Fibroblast of lung (primary cell): Measurements from ENCODE around the gene BTBD9. TPM values are rescaled to one million over a fixed set of nuclear protein-coding genes. Genes with fewer than 3 reads are reported as not detected.

ENCODE experiments used
- DNase-seq, 2 donors: peaks; one replicate each; pipeline versions ENCODE4 v3.0.0 to v3.0.0-alpha.2; 2010; ENCODE audit warnings: low read depth in 2 of 2
- H2AFZ ChIP-seq: 2 replicates; pipeline ENCODE4 v1.5.1; 2012; ENCODE audit warnings: low read length, control low read depth, inconsistent platforms
- H3K27ac ChIP-seq: 2 replicates; pipeline ENCODE4 v1.5.1; 2011; ENCODE audit warnings: low read length, control low read depth; ENCODE audit not compliant: insufficient read depth
- H3K27me3 ChIP-seq: 2 replicates; pipeline ENCODE4 v1.5.1; 2011; ENCODE audit warnings: mild to moderate bottlenecking, low read length; ENCODE audit not compliant: control insufficient read depth, insufficient read depth
- H3K36me3 ChIP-seq: 2 replicates; pipeline ENCODE4 v1.5.1; 2011; ENCODE audit warnings: low read length; ENCODE audit not compliant: control insufficient read depth, insufficient read depth
- H3K4me1 ChIP-seq: 2 replicates; pipeline ENCODE4 v1.5.1; 2011; ENCODE audit warnings: low read length; ENCODE audit not compliant: control insufficient read depth, insufficient read depth; ENCODE audit errors: extremely low read depth
- H3K4me2 ChIP-seq: 2 replicates; pipeline ENCODE4 v1.5.1; 2011; ENCODE audit warnings: low read length, control low read depth; ENCODE audit not compliant: insufficient read depth; ENCODE audit errors: extremely low read depth
- H3K4me3 ChIP-seq, 4 experiments: fragments of 200-600 bp in 1 of 4; sonication (generic) in 1 of 4; replicated peaks in 1 of 4; 2 replicates each; pipeline ENCODE4 v1.5.1; 2011 to 2016; ENCODE audit warnings: low read length in 4 of 4, low read depth in 3 of 4, mild to moderate bottlenecking in 3 of 4, control low read depth in 2 of 4, inconsistent platforms in 1 of 4, mixed read lengths in 1 of 4; ENCODE audit not compliant: insufficient read depth in 1 of 4; ENCODE audit errors: control extremely low read depth in 1 of 4
- H3K79me2 ChIP-seq: 2 replicates; pipeline ENCODE4 v1.5.1; 2012; ENCODE audit warnings: mild to moderate bottlenecking, low read length, inconsistent platforms; ENCODE audit not compliant: control insufficient read depth, insufficient read depth
- H3K9ac ChIP-seq: 2 replicates; pipeline ENCODE4 v1.5.1; 2011; ENCODE audit warnings: mild to moderate bottlenecking, low read length, control low read depth; ENCODE audit not compliant: insufficient read depth
- H3K9me3 ChIP-seq: 2 replicates; pipeline ENCODE4 v1.5.1; 2012; ENCODE audit warnings: low read depth, low read length; ENCODE audit not compliant: control insufficient read depth, insufficient read depth
- H4K20me1 ChIP-seq: 2 replicates; pipeline ENCODE4 v1.5.1; 2011; ENCODE audit warnings: low read length; ENCODE audit not compliant: control insufficient read depth, insufficient read depth; ENCODE audit errors: extremely low read depth
- EZH2 ChIP-seq: IDR thresholded peaks from 2 replicates; pipeline ENCODE4 v1.5.1; 2012; ENCODE audit warnings: low read length, control low read depth, mild to moderate bottlenecking; ENCODE audit errors: missing control alignments
- polyA plus RNA-seq, 2 donors: library from polyadenylated mRNA; depleted of rRNA in 1 of 2; stranded (reverse) in 1 of 2; unstranded in 1 of 2; fragments of >200 nt; gene quantifications; 2 replicates each; pipeline ENCODE4 v1.2.1, GENCODE V29; 2011 to 2012; ENCODE audit warnings: missing spikeins in 1 of 2
- total RNA-seq: library from RNA; depleted of rRNA; stranded (reverse); fragments of >200 nt; gene quantifications from 2 replicates; pipeline ENCODE4 v1.2.1, GENCODE V29; 2014
- TF ChIP-seq, protein P1 (sequence below), 2 donors: IDR thresholded peaks in 1 of 2; conservative IDR thresholded peaks in 1 of 2; 1 replicate in 1 of 2; 2 replicates in 1 of 2; pipeline ENCODE4 v1.5.1; 2011 to 2012; ENCODE audit warnings: low read length in 2 of 2, control low read depth in 1 of 2, inconsistent platforms in 1 of 2, low read depth in 1 of 2, mild to moderate bottlenecking in 1 of 2

The BTBD9 gene
- total and polyA plus RNA-seq, 2 donors (not counting 1 experiment from before 2014, with no cell fraction given): 7.7 to 13.4 TPM

- TF ChIP-seq EZH2: no peak
- TF ChIP-seq, protein P1, sequence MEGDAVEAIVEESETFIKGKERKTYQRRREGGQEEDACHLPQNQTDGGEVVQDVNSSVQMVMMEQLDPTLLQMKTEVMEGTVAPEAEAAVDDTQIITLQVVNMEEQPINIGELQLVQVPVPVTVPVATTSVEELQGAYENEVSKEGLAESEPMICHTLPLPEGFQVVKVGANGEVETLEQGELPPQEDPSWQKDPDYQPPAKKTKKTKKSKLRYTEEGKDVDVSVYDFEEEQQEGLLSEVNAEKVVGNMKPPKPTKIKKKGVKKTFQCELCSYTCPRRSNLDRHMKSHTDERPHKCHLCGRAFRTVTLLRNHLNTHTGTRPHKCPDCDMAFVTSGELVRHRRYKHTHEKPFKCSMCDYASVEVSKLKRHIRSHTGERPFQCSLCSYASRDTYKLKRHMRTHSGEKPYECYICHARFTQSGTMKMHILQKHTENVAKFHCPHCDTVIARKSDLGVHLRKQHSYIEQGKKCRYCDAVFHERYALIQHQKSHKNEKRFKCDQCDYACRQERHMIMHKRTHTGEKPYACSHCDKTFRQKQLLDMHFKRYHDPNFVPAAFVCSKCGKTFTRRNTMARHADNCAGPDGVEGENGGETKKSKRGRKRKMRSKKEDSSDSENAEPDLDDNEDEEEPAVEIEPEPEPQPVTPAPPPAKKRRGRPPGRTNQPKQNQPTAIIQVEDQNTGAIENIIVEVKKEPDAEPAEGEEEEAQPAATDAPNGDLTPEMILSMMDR (conservative IDR thresholded peaks at IDR 0.05 in 1 of 2, IDR thresholded peaks at IDR 0.05 in 1 of 2; ENCODE audit: low read depth in 1 of 2, low read length in 2 of 2): no peak
- Histone ChIP-seq H2AFZ (no peak overlapping the region), H3K36me3 (no peaks in the 10 kb centered on the region), H4K20me1 (no peaks in the 10 kb centered on the region), H3K9me3 (no peaks in the 10 kb centered on the region), H3K4me2 (no peak overlapping the region), H3K4me1 (no peaks in the 10 kb centered on the region), H3K27me3 (no peaks in the 10 kb centered on the region), H3K4me3 (no peak overlapping the region), H3K79me2 (no peaks in the 10 kb centered on the region), H3K9ac (no peak overlapping the region), H3K27ac (no peak overlapping the region)
- DNase-seq: no peak
Observed at GRCh38 chr6:38302838-38303237, 336.9 kb downstream of the BTBD9 start.

DNA sequence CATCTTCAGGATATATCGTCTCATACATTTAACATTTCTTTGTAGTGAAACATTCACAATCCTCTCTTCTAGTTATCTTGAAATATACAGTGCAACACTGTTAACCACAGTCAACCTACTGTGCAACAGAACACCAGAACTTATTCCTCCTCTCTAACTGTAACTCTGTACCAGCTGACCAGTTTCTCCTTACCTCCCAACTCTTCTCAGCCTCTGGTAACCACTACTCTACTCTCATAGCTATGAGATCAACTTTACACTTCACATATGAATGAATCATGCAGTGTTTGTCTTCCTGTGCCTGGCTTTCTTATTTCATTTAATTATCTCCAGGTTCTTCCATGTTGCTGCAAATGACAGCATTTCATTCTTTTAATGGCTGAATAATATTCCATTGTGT, 337.6 kb downstream of the BTBD9 start:
- Histone ChIP-seq H3K4me2 (no peak overlapping the region), H4K20me1 (no peaks in the 10 kb centered on the region), H3K36me3 (no peaks in the 10 kb centered on the region), H3K4me1 (no peaks in the 10 kb centered on the region), H2AFZ (no peak overlapping the region), H3K9ac (no peak overlapping the region), H3K79me2 (no peaks in the 10 kb centered on the region), H3K27ac (no peak overlapping the region), H3K4me3 (no peak overlapping the region), H3K9me3 (no peaks in the 10 kb centered on the region), H3K27me3 (no peaks in the 10 kb centered on the region)
- TF ChIP-seq, protein P1 (conservative IDR thresholded peaks at IDR 0.05 in 1 of 2, IDR thresholded peaks at IDR 0.05 in 1 of 2; ENCODE audit: low read depth in 1 of 2, low read length in 2 of 2): no peak
- no peak for TF ChIP-seq EZH2
- peak in 1 of 2 donors; percentile 22 for DNase-seq

DNA sequence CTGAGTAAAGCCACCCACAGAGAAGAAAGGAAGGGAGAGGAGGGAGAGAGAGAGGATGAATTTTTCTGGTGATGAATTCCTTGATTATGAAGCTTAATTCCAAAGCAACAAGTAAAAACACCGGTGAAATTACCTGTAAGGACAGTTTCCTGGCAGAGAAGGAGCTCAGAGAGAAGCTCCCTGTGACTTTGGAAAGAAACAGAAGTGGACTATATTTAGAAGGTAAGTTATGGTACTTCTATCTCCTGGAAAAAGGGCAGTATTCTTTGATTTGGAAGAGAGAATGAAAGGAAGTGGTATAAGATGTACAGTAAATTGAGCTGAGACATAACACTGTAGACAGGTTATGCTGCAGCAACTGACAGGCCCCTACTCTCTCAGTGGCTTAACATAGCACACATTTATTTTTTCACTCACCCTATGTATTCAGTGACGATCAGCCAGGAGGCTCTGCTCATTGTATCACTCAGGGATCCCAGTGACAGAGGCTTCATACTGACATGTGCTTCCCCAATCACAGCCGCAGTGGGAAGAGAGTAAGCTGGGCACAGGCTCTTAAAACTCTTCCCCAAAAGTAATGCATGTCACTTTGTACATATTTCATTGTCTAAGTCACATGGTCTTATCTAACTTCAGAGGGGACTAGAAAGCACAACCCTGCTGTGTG, 349.5 kb downstream of the BTBD9 start:
- no peaks in the 10 kb centered on the region for H3K36me3 ChIP-seq

More for the DNA sequence above, 349.5 kb downstream of the BTBD9 start:
- Histone ChIP-seq H3K27ac (no peak overlapping the region), H4K20me1 (no peaks in the 10 kb centered on the region), H3K4me3 (no peak overlapping the region), H3K79me2 (no peaks in the 10 kb centered on the region), H3K4me2 (no peak overlapping the region), H3K27me3 (no peaks in the 10 kb centered on the region), H2AFZ (no peak overlapping the region), H3K9me3 (no peaks in the 10 kb centered on the region), H3K4me1 (no peaks in the 10 kb centered on the region), H3K9ac (no peak overlapping the region)
- no peak for DNase-seq
- TF ChIP-seq, protein P1 (conservative IDR thresholded peaks at IDR 0.05 in 1 of 2, IDR thresholded peaks at IDR 0.05 in 1 of 2; ENCODE audit: low read depth in 1 of 2, low read length in 2 of 2): no peak
- no peak for TF ChIP-seq EZH2
